ENCODE data around the gene ATP5F1E. TPM values are rescaled to one million over a fixed set of nuclear protein-coding genes. Genes with fewer than 3 reads are reported as not detected.

The ATP5F1E gene
- total RNA-seq, result 10 to 100 TPM; 27.1 to 38.2 (median 33.7) TPM

DNA sequence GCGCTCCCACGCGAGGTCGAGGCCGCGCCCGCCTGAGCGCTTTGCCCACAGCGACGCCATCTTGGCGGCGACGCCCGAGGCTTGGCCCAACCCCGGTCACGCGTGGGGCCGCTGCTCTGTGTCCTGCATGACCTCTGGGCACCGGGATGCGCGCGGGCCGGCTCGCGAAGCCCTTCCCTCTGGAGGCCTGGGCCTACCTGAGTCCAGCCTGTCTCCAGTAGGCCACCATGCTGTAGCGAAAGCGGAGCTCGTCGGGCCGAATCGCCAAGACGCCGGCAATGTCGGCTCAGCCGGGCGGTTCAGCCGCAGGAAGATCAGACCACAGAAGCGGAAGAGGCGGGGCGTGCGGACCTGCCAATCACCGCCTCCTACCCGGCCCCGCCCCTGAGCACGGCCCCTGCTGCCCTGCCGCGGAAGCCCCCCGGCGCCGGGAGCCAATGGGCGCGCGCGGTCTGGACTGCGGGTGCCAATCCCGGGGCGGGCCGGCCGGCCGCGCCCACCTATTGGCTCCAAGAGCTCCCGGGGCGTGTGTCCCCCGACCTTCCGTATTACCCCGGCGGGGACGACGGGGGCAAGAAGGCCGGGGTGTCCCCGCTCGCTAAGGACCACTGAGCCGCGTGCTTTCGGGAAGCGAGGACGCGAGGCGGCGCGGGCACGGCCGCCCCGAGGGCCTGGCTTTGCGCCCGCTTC, at the start of gene ATP5F1E:
TSS of gene ATP5F1E (minus strand) at position 313 of the 690 bp plus-strand sequence. CDS start at position 229, 84 bp downstream.
- Histone ChIP-seq H3K4me1 (peaks cover 47% of the 10 kb centered on the region in 2 donors), H3K27me3 (no peaks in the 10 kb centered on the region), H3K27ac (peak within 1 kb of the TSS; percentile 89 to 97 (median 95)), H3K9me3 (no peaks in the 10 kb centered on the region), H3K4me3 (peak within 1 kb of the TSS; percentile 79 to 92 (median 88)), H3K36me3 (peaks cover 0 to 57% of the 10 kb centered on the region in 2 donors)
- in situ Hi-C loops (cut with MboI; ENCODE audit: low sequenced_read_pairs in 4 of 4) (loop anchor here in 2 of 4 donors (10.0 to 25.0 kb wide), 2 partner anchors 47 to 345 kb away; partner anchors contain the start of genes NELFCD (in 2 of the 2) and NPEPL1 (in 1 of the 2)), intact Hi-C loops (cut with DNase I; ENCODE audit: low total_unique reads) (loop anchor here (1.0 to 5.0 kb wide), 5 partner anchors 10 to 380 kb away; partner anchors contain the start of genes NELFCD, PRELID3B and STX16)
- TF ChIP-seq, protein P1, sequence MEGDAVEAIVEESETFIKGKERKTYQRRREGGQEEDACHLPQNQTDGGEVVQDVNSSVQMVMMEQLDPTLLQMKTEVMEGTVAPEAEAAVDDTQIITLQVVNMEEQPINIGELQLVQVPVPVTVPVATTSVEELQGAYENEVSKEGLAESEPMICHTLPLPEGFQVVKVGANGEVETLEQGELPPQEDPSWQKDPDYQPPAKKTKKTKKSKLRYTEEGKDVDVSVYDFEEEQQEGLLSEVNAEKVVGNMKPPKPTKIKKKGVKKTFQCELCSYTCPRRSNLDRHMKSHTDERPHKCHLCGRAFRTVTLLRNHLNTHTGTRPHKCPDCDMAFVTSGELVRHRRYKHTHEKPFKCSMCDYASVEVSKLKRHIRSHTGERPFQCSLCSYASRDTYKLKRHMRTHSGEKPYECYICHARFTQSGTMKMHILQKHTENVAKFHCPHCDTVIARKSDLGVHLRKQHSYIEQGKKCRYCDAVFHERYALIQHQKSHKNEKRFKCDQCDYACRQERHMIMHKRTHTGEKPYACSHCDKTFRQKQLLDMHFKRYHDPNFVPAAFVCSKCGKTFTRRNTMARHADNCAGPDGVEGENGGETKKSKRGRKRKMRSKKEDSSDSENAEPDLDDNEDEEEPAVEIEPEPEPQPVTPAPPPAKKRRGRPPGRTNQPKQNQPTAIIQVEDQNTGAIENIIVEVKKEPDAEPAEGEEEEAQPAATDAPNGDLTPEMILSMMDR (IDR thresholded peaks at IDR 0.05 in 4 of 5, conservative IDR thresholded peaks at IDR 0.05 in 1 of 5), result no peak
- peak; percentile 96 to 98 for TF ChIP-seq POLR2A (IDR thresholded peaks at IDR 0.05)
- peak; percentile 95 for DNase-seq
- peak; percentile 95 to 97 for ATAC-seq

DNA sequence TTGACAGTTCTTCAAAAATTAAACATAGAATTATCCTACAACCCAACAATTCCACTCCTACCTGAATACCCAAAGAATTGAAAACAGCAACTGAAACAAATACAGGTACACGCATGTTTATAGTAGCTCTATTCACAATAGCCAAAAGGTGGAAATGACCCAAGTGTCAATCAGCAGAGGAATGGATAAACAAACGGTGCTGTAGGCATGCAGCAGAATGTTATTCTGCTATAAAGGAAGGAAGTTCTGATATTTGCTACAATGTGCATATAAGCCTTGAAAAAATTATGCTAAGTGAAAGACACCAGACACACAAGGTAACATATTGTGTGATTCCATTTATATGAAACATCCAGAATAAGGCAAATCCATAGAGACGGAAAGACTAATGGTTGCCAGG, 48.9 kb upstream of the ATP5F1E start:
- no peak for ATAC-seq
- intact Hi-C loops (cut with DNase I; ENCODE audit: low total_unique reads), result no loop called here
- TF ChIP-seq POLR2A (IDR thresholded peaks at IDR 0.05), result no peak
- TF ChIP-seq, protein P1 (IDR thresholded peaks at IDR 0.05 in 4 of 5, conservative IDR thresholded peaks at IDR 0.05 in 1 of 5), result no peak
- H3K4me3 ChIP-seq, result no peak overlapping the region
- H3K36me3 ChIP-seq, result no peaks in the 10 kb centered on the region
- H3K27me3 ChIP-seq, result peaks cover 0 to 8% (median 5%) of the 10 kb centered on the region in 3 donors
- DNase-seq, result no peak
- no peaks in the 10 kb centered on the region for H3K9me3 ChIP-seq
- no peaks in the 10 kb centered on the region for H3K4me1 ChIP-seq
- in situ Hi-C loops (cut with MboI; ENCODE audit: low sequenced_read_pairs in 4 of 4), result loop anchor here in 2 of 4 donors (10.0 to 25.0 kb wide), 2 partner anchors 134 to 331 kb away; no protein-coding TSS in a partner anchor
- no peak overlapping the region for H3K27ac ChIP-seq

DNA sequence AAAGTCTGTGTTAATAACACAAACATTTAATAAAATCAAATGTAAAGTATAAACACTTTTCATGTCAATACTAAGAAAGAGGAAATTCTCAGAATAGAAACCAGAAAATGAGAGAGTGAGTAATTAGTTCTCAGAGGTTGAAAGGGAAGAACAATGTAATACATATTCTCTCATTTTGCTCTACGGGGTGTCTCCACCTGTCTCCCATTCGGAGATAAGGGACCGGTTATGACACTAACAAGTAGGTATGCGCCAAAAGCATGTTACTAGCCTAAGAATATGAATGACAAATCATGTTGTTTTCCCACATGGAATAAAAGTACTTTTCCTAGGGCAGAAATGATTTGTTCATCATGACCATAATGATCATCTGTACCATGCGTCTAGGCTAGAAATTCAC, 46.1 kb upstream of the ATP5F1E start:
- Histone ChIP-seq H3K9me3 (no peaks in the 10 kb centered on the region), H3K4me1 (no peaks in the 10 kb centered on the region), H3K4me3 (no peak overlapping the region), H3K36me3 (no peaks in the 10 kb centered on the region), H3K27ac (no peak overlapping the region), H3K27me3 (peaks cover 0 to 9% (median 8%) of the 10 kb centered on the region in 3 donors)
- ATAC-seq, result no peak
- no peak for TF ChIP-seq POLR2A (IDR thresholded peaks at IDR 0.05)
- TF ChIP-seq, protein P1 (IDR thresholded peaks at IDR 0.05 in 4 of 5, conservative IDR thresholded peaks at IDR 0.05 in 1 of 5), result no peak
- DNase-seq, result no peak
- intact Hi-C loops (cut with DNase I; ENCODE audit: low total_unique reads) (no loop called here), in situ Hi-C loops (cut with MboI; ENCODE audit: low sequenced_read_pairs in 4 of 4) (loop anchor here in 1 of 4 donors (25.0 kb wide), 1 partner anchor 334 kb away; no protein-coding TSS in a partner anchor)

DNA sequence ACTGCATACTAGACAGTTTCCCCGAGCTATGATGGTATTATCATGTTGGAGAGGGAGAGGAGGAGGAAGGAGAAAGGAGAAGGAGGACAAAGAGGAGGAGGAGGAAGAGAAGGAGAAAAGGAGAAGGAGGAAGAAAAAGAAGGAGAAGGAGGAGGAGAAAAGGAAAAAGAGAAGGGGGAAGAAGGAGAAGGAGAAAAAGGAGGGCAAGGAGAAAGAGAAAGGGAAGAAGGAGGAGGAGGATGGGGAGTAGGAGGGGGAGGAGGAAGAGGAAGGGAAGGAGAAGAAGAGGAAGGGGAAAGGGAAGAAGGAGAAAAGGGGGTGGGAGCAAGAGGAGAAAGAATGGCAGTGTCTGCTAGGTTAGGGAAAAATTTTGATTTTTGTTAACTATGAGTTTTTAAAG, 45.6 kb upstream of the ATP5F1E start:
- DNase-seq (no peak), ATAC-seq (no peak)
- intact Hi-C loops (cut with DNase I; ENCODE audit: low total_unique reads) (no loop called here), in situ Hi-C loops (cut with MboI; ENCODE audit: low sequenced_read_pairs in 4 of 4) (loop anchor here in 1 of 4 donors (25.0 kb wide), 1 partner anchor 335 kb away; no protein-coding TSS in a partner anchor)
- no peaks in the 10 kb centered on the region for H3K9me3 ChIP-seq
- no peak overlapping the region for H3K4me3 ChIP-seq
- no peaks in the 10 kb centered on the region for H3K4me1 ChIP-seq
- H3K27me3 ChIP-seq, result peaks cover 0 to 9% (median 8%) of the 10 kb centered on the region in 3 donors
- TF ChIP-seq, protein P1 (IDR thresholded peaks at IDR 0.05 in 4 of 5, conservative IDR thresholded peaks at IDR 0.05 in 1 of 5), result no peak
- no peak for TF ChIP-seq POLR2A (IDR thresholded peaks at IDR 0.05)
- H3K27ac ChIP-seq, result no peak overlapping the region
- H3K36me3 ChIP-seq, result no peaks in the 10 kb centered on the region

Measured in gastrocnemius medialis (tissue), 4 donors.